Measurements from ENCODE around the gene FOXR2.

Gene FOXR2

GRCh38 chrX:55636109-55636508, 12.9 kb downstream of the FOXR2 start:
- no peak for DNase-seq (ENCODE audit: low spot score)
- Histone ChIP-seq H4K91ac (ENCODE audit: low read depth, low read length, poor library complexity) (no peak overlapping the region), H2BK15ac (ENCODE audit: low read length) (no peak overlapping the region), H3K23ac (ENCODE audit: low read depth, low read length, poor library complexity) (no peak overlapping the region), H3K9me3 (replicated peaks in 1 of 2; ENCODE audit: control insufficient read depth in 2 of 2, insufficient read depth in 1 of 2, low read depth in 1 of 2, low read length in 2 of 2) (peaks cover 0 to 5% of the 10 kb centered on the region in 2 donors), H3K4me2 (ENCODE audit: insufficient read depth, low read length, poor library complexity, severe bottlenecking) (no peak overlapping the region), H3K4ac (ENCODE audit: low read length) (no peak overlapping the region), H2AFZ (ENCODE audit: low read length) (no peak overlapping the region), H3K27me3 (ENCODE audit: control insufficient read depth in 3 of 3, insufficient read depth in 3 of 3, low read depth in 1 of 3, low read length in 3 of 3) (no peaks in the 10 kb centered on the region), H3K79me1 (ENCODE audit: low read depth, low read length) (no peaks in the 10 kb centered on the region), H2BK12ac (ENCODE audit: low read length) (no peak overlapping the region), H2BK5ac (ENCODE audit: low read length) (no peak overlapping the region), H3K27ac (replicated peaks; ENCODE audit: low read length) (no peak overlapping the region), H3K4me3 (ENCODE audit: low read length in 2 of 2) (no peak overlapping the region), H4K8ac (ENCODE audit: low read depth, low read length) (no peak overlapping the region), H3K36me3 (replicated peaks in 1 of 2; ENCODE audit: control insufficient read depth in 2 of 2, insufficient read depth in 2 of 2, low read length in 2 of 2) (no peaks in the 10 kb centered on the region), H3K9ac (ENCODE audit: low read depth, low read length, poor library complexity) (no peak overlapping the region), H2BK120ac (ENCODE audit: low read depth, low read length) (no peak overlapping the region), H2AK5ac (ENCODE audit: low read depth, low read length) (no peak overlapping the region), H3K18ac (ENCODE audit: low read length) (no peak overlapping the region), H3K14ac (ENCODE audit: low read length) (no peak overlapping the region), H3K4me1 (ENCODE audit: control insufficient read depth in 2 of 2, insufficient read depth in 1 of 2, low read depth in 1 of 2, low read length in 2 of 2) (no peaks in the 10 kb centered on the region)
- no CpG with 5 or more reads among the region's 8 CpGs for WGBS, 2 donors (ENCODE audit: extremely low coverage in 2 of 2, insufficient read length in 2 of 2, insufficient replicate concordance in 1 of 2)

GRCh38 chrX:55638933-55639332, 15.7 kb downstream of the FOXR2 start:
- Histone ChIP-seq H2AFZ (ENCODE audit: low read length) (no peak overlapping the region), H3K4me1 (ENCODE audit: control insufficient read depth in 2 of 2, insufficient read depth in 1 of 2, low read depth in 1 of 2, low read length in 2 of 2) (no peaks in the 10 kb centered on the region), H3K4me3 (ENCODE audit: low read length in 2 of 2) (no peak overlapping the region), H3K9me3 (replicated peaks in 1 of 2; ENCODE audit: control insufficient read depth in 2 of 2, insufficient read depth in 1 of 2, low read depth in 1 of 2, low read length in 2 of 2) (peaks cover 0 to 5% of the 10 kb centered on the region in 2 donors), H3K9ac (ENCODE audit: low read depth, low read length, poor library complexity) (no peak overlapping the region), H3K27me3 (ENCODE audit: control insufficient read depth in 3 of 3, insufficient read depth in 3 of 3, low read depth in 1 of 3, low read length in 3 of 3) (no peaks in the 10 kb centered on the region), H2BK12ac (ENCODE audit: low read length) (no peak overlapping the region), H4K8ac (ENCODE audit: low read depth, low read length) (no peak overlapping the region), H3K79me1 (ENCODE audit: low read depth, low read length) (no peaks in the 10 kb centered on the region), H3K23ac (ENCODE audit: low read depth, low read length, poor library complexity) (no peak overlapping the region), H2BK120ac (ENCODE audit: low read depth, low read length) (no peak overlapping the region), H2BK15ac (ENCODE audit: low read length) (no peak overlapping the region), H3K4me2 (ENCODE audit: insufficient read depth, low read length, poor library complexity, severe bottlenecking) (no peak overlapping the region), H3K27ac (replicated peaks; ENCODE audit: low read length) (no peak overlapping the region), H3K4ac (ENCODE audit: low read length) (no peak overlapping the region), H2AK5ac (ENCODE audit: low read depth, low read length) (no peak overlapping the region), H2BK5ac (ENCODE audit: low read length) (no peak overlapping the region), H3K14ac (ENCODE audit: low read length) (no peak overlapping the region), H3K36me3 (replicated peaks in 1 of 2; ENCODE audit: control insufficient read depth in 2 of 2, insufficient read depth in 2 of 2, low read length in 2 of 2) (no peaks in the 10 kb centered on the region), H4K91ac (ENCODE audit: low read depth, low read length, poor library complexity) (no peak overlapping the region), H3K18ac (ENCODE audit: low read length) (no peak overlapping the region)
- no peak for DNase-seq (ENCODE audit: low spot score)
- WGBS, 2 donors (ENCODE audit: extremely low coverage in 2 of 2, insufficient read length in 2 of 2, insufficient replicate concordance in 1 of 2): no CpG with 5 or more reads among the region's 1 CpG

- Histone ChIP-seq H3K18ac (ENCODE audit: low read length) (no peak overlapping the region), H3K4ac (ENCODE audit: low read length) (no peak overlapping the region)
- DNase-seq (ENCODE audit: low spot score): no peak
Observed at GRCh38 chrX:55640854-55641253, 17.7 kb downstream of the FOXR2 start.

GRCh38 chrX:55648434-55648833, 25.2 kb downstream of the FOXR2 start:
- Histone ChIP-seq H4K8ac (ENCODE audit: low read depth, low read length) (no peak overlapping the region), H3K9ac (ENCODE audit: low read depth, low read length, poor library complexity) (no peak overlapping the region), H2AFZ (ENCODE audit: low read length) (no peak overlapping the region), H2BK120ac (ENCODE audit: low read depth, low read length) (no peak overlapping the region), H3K4me1 (ENCODE audit: control insufficient read depth in 2 of 2, insufficient read depth in 1 of 2, low read depth in 1 of 2, low read length in 2 of 2) (no peaks in the 10 kb centered on the region), H3K18ac (ENCODE audit: low read length) (no peak overlapping the region), H2BK5ac (ENCODE audit: low read length) (no peak overlapping the region), H3K14ac (ENCODE audit: low read length) (no peak overlapping the region), H4K91ac (ENCODE audit: low read depth, low read length, poor library complexity) (no peak overlapping the region), H3K79me1 (ENCODE audit: low read depth, low read length) (no peaks in the 10 kb centered on the region), H2BK12ac (ENCODE audit: low read length) (no peak overlapping the region), H3K4me3 (ENCODE audit: low read length in 2 of 2) (no peak overlapping the region), H3K9me3 (replicated peaks in 1 of 2; ENCODE audit: control insufficient read depth in 2 of 2, insufficient read depth in 1 of 2, low read depth in 1 of 2, low read length in 2 of 2) (no peaks in the 10 kb centered on the region), H3K27me3 (ENCODE audit: control insufficient read depth in 3 of 3, insufficient read depth in 3 of 3, low read depth in 1 of 3, low read length in 3 of 3) (peaks cover 0 to 3% (median 0%) of the 10 kb centered on the region in 3 experiments), H3K4ac (ENCODE audit: low read length) (no peak overlapping the region), H3K4me2 (ENCODE audit: insufficient read depth, low read length, poor library complexity, severe bottlenecking) (no peak overlapping the region), H3K27ac (replicated peaks; ENCODE audit: low read length) (no peak overlapping the region), H3K23ac (ENCODE audit: low read depth, low read length, poor library complexity) (no peak overlapping the region), H2BK15ac (ENCODE audit: low read length) (no peak overlapping the region), H2AK5ac (ENCODE audit: low read depth, low read length) (no peak overlapping the region), H3K36me3 (replicated peaks in 1 of 2; ENCODE audit: control insufficient read depth in 2 of 2, insufficient read depth in 2 of 2, low read length in 2 of 2) (no peaks in the 10 kb centered on the region)
- no CpG with 5 or more reads among the region's 5 CpGs for WGBS, 2 donors (ENCODE audit: extremely low coverage in 2 of 2, insufficient read length in 2 of 2, insufficient replicate concordance in 1 of 2)
- no peak for DNase-seq (ENCODE audit: low spot score)

More at GRCh38 chrX:55640854-55641253, 17.7 kb downstream of the FOXR2 start:
- no peaks in the 10 kb centered on the region for H3K79me1 ChIP-seq (ENCODE audit: low read depth, low read length)
- H3K23ac ChIP-seq (ENCODE audit: low read depth, low read length, poor library complexity): no peak overlapping the region
- H2BK12ac ChIP-seq (ENCODE audit: low read length): no peak overlapping the region
- no peak overlapping the region for H3K27ac ChIP-seq (replicated peaks; ENCODE audit: low read length)
- H2BK15ac ChIP-seq (ENCODE audit: low read length): no peak overlapping the region
- H2AK5ac ChIP-seq (ENCODE audit: low read depth, low read length): no peak overlapping the region
- no peaks in the 10 kb centered on the region for H3K36me3 ChIP-seq (replicated peaks in 1 of 2; ENCODE audit: control insufficient read depth in 2 of 2, insufficient read depth in 2 of 2, low read length in 2 of 2)
- H2BK120ac ChIP-seq (ENCODE audit: low read depth, low read length): no peak overlapping the region
- H2AFZ ChIP-seq (ENCODE audit: low read length): no peak overlapping the region
- no peak overlapping the region for H3K4me2 ChIP-seq (ENCODE audit: insufficient read depth, low read length, poor library complexity, severe bottlenecking)
- H4K8ac ChIP-seq (ENCODE audit: low read depth, low read length): no peak overlapping the region
- no peak overlapping the region for H3K4me3 ChIP-seq (ENCODE audit: low read length in 2 of 2)
- no peak overlapping the region for H2BK5ac ChIP-seq (ENCODE audit: low read length)
- no peak overlapping the region for H3K14ac ChIP-seq (ENCODE audit: low read length)
- H4K91ac ChIP-seq (ENCODE audit: low read depth, low read length, poor library complexity): no peak overlapping the region
- H3K4me1 ChIP-seq (ENCODE audit: control insufficient read depth in 2 of 2, insufficient read depth in 1 of 2, low read depth in 1 of 2, low read length in 2 of 2): no peaks in the 10 kb centered on the region
- H3K9ac ChIP-seq (ENCODE audit: low read depth, low read length, poor library complexity): no peak overlapping the region
- no CpG with 5 or more reads among the region's 4 CpGs for WGBS, 2 donors (ENCODE audit: extremely low coverage in 2 of 2, insufficient read length in 2 of 2, insufficient replicate concordance in 1 of 2)
- peaks cover 0 to 5% of the 10 kb centered on the region in 2 donors for H3K9me3 ChIP-seq (replicated peaks in 1 of 2; ENCODE audit: control insufficient read depth in 2 of 2, insufficient read depth in 1 of 2, low read depth in 1 of 2, low read length in 2 of 2)
- H3K27me3 ChIP-seq (ENCODE audit: control insufficient read depth in 3 of 3, insufficient read depth in 3 of 3, low read depth in 1 of 3, low read length in 3 of 3): no peaks in the 10 kb centered on the region

Data from neuronal stem cell (in vitro differentiated cells).